Right lung (tissue), 10 donors: ENCODE data around the gene GBX2. TPM values are rescaled to one million over a fixed set of nuclear protein-coding genes. Genes with fewer than 3 reads are reported as not detected.

Source experiments
- DNase-seq, 2 donors: peaks; one replicate each; pipeline ENCODE4 v3.0.0-alpha.2; 2013
- long read RNA-seq, 8 donors: transcript quantifications; one replicate each; lab custom pipeline, GENCODE V29; 2026
- polyA plus RNA-seq, 5 donors: library from polyadenylated mRNA; unstranded; fragments of 120-200 nt; gene quantifications; one replicate each; pipeline versions ENCODE4 v1.2.1 to v1.2.3, GENCODE V29; 2013; ENCODE audit warnings: inconsistent platforms in 1 of 5, low replicate concordance in 1 of 5; ENCODE audit not compliant: insufficient read length in 5 of 5, insufficient read depth in 1 of 5

GBX2 gene
- polyA plus RNA-seq: under 1 TPM in 1 of 5 donors, not detected in 4; 0.18 TPM
- long read RNA-seq, donor 1: 0 reads
- long read RNA-seq, donor 2: 0 reads
- long read RNA-seq, donor 3: 0 reads
- long read RNA-seq, donor 4: 0 reads
- long read RNA-seq, donor 5: 0 reads
- long read RNA-seq, donor 6: 0 reads
- long read RNA-seq, donor 7: 0 reads
- long read RNA-seq, donor 8: 0 reads

DNA sequence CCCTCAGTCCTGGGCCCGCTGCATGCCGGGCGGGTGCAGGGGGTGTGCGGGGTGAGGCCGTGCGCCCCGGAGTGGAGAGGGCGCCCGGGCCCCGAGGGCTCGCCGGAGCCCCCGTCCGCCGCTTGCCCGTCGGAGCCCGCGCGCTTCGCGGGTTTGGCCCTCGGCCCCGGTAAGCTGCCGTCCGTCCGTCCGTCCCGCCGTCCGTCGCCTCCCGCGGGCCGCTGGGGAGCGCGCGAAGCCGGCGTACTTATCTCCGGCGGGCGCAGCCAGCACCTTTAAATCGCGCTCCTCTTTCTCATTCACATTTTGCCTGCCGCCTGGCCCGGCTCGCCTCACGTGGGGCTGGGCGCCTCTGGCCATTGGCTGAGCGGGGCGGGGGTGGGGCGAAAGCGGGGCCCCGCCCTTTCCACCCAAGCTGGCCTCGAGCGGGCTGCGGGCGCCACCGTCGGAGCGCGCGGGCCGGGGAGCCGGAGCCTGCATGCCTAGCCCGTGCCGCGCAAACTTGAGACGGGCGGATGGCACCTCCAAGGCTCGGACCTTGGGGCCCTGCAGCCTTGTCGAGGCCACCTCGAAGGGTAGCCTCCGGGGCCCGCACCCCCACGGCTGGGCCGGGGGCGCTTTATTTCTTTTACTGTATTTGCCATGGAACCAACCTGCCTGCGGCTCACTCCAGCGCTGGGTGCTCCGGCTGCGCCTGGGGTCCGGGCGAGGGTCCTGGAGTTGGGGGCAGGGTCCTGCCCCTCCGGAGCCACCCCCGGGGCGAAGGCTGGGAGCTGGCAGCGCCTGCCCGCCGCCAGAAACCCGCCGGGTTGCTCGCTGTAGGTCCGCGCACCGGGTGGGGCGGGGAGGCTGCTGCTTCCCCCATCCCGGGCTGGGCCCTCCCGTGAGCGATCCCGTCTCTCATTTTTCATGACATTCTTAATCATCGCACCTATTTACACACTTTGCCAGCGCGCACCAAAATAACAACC is at the start of gene GBX2:
GBX2 (minus strand) TSS at position 277 of the 971 bp plus-strand sequence. CDS start 415 bp downstream, outside the sequence.
- DNase-seq: no peak

GRCh38 chr2:236217926-236218325 is 49.7 kb upstream of the GBX2 start:
- no peak for DNase-seq

DNA sequence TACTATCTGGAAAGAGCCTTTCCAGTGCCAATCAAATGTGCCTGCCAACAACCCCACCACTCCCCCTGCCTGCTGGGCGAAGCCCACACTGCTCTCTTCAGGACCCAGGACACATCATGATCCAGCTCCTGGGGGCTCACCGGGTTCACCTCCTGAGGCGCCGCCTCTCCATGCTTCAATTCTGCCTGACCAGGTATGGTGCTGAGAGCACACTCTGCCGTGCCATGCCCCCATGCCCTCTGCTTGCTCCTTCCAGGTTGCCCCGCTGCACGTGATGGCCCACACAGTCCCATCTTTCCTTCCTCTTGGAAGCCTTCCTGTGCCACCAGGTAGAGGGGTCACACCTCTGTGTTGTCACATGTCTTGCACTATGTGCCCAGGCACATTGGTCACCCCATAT is 48.5 kb upstream of the GBX2 start:
- DNase-seq: no peak

DNA sequence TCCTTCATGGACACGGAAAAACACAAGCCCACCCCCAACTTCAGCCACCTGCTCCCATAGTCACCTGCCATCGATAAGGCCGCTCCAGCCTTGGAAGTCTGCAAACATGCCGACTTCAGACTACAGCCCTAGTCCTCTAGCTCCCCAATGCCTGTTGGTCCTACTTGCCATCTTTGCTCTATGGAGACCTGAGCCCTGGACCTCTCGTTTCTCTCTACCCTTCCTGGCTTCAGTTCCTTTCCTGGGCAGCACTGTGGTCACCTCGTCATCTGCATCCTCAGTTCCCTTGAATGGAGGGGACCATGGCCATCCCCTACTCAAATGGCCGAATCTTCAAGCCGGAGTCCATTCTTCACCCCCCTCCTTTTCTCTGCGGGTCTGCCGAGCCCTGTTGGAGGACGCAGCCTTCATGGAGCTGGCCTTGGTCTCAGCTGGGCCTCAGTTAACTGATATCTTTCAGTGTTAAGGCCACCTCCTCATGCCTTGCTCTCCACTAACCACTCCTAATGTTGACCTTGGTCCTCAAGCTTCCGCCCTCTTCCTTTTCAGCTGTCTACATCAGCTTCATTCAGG is 47.7 kb upstream of the GBX2 start:
- DNase-seq: no peak

DNA sequence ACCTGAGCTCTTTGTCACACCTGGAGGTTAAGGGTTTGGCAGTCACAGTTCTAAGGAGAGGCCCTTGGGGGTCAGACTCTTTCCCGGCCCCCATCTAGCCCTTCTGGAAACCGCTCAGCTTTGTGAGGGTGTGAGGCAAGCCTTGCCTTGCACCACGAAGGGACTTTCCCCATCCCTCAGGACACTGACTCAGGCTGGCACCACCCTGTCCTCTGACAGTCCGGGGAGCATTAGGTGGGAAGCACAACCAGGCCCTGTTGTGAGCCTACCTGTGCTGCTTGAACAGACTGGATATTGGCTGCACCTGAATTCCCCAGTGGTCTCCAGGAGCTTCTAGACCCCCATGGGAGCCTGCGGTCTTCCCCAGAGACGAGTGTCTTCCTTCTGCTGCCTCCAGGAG is 47.0 kb upstream of the GBX2 start:
- DNase-seq: no peak

GRCh38 chr2:236214376-236214995 is 46.3 kb upstream of the GBX2 start:
- DNase-seq: no peak

- no peak for DNase-seq
These were observed 43.1 kb upstream of the GBX2 start for GRCh38 chr2:236211296-236211695.

DNA sequence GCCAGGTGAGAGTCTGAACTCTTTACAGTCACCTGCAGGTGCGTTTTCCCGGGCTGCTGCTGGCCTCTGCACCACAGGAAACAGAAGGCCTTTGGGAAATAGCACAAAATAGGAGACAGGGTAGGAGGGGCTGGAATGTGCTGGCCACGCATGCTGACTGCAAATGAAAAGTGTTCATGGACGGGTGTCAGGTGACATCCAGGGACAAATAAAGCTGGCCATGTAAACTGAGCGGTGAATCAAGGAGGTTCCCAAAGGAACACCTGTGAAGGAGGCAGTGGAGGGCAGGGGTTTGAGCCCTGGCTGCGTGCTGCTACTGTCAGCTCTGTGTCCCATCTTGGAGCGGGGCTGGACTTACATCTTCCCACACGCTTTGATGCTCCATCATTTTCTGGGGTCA is 42.4 kb upstream of the GBX2 start:
- DNase-seq: no peak

GRCh38 chr2:236209996-236210395 is 41.8 kb upstream of the GBX2 start:
- no peak for DNase-seq

GRCh38 chr2:236209535-236209934 is 41.3 kb upstream of the GBX2 start:
- no peak for DNase-seq

DNA sequence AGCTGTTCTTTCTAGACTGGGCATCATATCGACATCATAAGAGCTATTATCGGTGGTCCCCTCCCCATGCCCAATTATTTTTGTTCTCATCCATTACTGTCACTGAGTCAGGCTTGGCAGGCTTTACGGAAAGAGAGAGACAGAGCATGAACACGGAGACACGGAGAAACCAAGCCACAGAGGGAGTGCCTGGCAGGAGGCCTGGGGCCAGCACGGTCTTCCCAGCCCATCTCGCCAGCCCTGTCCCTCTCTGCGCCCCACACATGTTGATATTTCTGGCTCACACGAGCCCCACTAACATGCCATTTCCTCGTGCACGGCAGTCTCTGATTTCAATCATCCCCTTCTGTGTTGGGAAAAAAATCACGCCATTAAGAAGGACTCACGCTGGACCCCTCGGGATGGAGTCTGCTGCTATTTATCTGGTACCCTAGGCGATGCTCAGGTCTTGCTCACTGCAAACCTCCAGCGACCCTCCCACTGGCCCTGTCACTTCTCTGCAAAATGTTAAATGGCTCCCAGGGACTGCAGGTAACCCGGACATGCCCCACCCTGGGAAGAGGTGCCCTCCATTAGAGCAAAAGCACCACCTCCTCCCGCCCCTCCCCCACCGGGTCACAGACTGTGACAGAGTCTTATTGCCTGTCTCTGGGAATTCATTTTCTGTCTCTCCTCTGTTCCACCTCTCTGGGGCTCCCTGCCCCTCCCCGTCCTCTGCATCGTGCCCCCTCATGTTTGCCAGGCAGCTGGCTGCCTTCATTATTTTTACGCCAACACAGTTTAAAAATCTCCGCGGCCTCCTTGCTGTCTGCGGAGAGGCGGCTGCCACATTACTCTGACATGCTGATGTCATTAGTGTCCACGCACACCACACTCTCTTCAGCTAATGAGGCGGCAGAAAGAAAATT is 40.1 kb upstream of the GBX2 start:
- DNase-seq: no peak

DNA sequence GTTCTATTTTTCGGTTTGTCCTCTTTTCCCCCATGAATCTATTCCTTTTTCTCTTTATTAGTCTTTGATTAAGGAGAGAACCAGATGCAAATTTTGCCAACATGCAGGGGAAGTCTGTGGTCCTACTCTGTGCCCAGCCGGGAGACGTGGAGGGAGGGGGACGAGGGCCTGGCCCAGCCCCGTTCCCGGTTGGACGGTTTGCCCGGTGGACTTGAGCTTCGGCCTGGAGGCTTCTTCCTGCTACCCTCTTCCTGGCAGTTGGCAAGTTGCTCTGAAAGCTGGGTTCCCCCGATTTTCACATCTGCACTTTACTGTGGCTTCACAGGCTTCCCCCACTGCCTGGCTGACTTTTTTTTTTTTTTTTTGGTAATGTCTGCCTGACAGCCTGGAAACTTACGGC is 39.3 kb upstream of the GBX2 start:
- no peak for DNase-seq

DNA sequence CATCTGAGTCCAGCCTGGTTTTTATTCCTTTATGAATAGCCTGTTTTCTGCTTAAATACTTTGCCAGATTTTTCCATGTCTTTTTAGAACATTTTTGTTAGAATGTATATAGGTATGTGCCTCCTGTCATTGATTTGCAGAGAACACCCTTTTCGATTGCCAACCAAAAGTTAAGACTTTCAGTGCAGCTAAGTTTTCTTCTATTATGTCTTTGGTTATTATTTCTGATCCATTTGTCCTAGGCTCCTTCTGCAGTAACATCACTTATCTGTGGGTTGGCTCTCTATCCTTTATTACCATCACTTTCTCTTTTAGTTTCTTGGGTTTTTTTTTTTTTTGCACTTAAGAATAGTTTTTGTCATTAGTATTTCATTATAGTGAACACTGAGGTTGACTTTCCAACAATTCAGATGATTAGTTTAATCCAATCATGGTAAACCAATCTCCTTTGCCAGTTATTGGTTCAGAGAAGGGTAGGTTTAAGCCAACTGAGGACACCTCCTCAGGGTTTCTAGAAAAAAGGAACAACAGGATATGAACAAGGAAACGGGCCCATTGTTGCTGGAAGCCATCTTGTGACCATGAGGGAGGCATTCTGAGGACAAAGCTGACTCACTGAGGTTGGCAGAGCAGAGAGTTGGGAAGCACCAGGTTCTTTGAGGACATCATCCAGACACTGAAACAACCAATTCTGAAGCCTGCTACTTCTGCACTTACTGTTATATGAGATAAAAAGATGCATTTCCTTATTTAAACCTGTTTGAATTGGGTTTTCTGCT is 37.9 kb upstream of the GBX2 start:
- DNase-seq: no peak

DNA sequence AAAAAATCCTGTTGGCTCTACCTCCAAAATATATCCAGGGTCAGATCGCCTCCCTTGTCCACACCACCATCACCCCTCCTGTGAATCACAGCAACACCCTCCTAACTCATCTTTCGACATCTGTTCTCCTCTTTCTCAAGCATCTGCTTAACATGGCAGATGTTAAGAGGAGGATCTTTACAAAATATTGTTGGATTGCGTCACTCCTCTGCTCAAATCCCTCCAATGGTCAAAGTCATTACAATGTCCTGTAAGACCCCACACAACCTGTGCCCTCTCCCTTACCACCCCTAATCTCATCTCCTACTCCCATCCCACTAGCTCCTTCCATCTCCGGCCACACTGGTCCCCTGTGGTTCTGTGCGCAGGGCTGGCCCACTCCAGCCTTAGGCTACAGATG is 36.8 kb upstream of the GBX2 start:
- DNase-seq: no peak

- no peak for DNase-seq
These were observed 32.2 kb upstream of the GBX2 start for GRCh38 chr2:236200378-236200777.

DNA sequence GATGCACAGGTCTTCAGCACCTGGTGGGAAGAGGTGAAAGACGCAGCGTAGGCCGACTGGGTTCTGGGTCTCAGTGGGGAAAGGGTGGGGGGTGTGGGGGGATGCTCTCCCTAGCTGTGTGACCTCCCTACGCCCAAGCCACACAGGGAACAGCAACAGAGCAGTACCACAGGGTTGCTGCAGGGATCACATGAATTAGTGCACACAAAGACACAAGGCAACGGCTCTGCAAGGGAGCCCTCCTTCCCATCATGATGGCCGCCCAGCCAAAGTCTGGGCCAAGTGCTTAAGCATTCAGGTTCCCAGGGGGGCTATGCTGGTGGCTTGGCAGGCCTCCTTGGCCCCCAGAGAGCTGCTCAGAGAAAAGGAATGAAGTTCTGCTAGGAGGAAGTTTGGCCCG is 28.2 kb upstream of the GBX2 start:
- no peak for DNase-seq

DNA sequence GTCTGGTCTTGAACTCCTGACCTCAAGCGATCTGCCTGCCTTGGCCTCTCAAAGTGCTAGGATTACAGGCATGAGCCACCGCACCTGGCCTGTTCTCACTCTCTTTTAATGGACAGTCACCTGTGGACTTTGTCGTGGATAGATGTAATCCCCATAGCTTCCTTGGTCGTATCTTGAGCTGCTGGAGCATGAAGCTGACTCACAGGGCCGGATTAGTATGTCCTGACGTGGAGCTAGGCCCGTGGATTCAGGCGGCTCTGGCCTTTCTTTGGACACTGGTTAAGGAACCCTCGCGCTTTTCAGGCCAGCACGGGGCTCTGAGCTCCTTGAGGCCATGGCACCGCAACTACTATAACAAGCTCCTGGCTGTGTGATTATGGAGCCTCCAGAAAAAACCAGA is 27.5 kb upstream of the GBX2 start:
- DNase-seq: no peak

DNA sequence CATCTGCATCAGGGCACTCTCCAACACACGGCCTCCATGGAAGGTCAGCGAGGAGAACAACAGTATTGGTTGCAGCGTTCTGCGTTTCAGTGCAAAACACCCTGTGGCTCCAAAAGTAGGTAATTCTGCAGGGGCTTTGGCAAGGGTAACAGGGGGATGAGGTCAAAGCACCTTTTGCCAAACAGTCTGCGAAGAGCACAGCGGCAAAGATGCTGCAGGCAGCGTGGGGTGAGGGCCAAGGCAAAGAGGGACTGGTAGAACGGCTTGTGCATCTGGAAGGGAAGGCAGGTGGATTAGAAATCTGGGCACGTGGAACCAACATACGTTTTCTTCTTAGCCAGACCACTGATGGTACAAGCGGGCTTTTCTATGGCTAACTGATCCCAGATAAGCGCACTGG is 26.6 kb upstream of the GBX2 start:
- no peak for DNase-seq

GRCh38 chr2:236193026-236193425 is 24.8 kb upstream of the GBX2 start:
- DNase-seq: no peak

DNA sequence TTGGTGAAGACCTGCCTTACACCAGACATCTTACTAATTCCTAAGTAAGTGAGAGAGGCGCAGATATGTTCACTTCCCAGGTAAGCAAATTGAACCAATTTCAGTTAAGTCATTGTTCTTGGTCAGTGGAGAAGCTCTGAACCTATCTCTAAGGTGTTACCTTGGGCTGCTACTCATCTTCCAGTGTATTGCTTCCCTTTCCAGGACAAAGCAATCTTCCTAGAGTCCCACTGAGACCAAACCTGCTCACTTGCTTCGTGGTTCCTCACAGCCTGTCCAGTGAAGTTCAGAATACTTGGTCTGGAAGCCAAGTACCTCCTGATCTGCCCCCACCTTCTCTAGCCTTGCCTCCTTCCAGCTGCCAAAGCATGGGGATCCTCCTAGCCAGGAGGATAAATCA is 22.5 kb upstream of the GBX2 start:
- no peak for DNase-seq

DNA sequence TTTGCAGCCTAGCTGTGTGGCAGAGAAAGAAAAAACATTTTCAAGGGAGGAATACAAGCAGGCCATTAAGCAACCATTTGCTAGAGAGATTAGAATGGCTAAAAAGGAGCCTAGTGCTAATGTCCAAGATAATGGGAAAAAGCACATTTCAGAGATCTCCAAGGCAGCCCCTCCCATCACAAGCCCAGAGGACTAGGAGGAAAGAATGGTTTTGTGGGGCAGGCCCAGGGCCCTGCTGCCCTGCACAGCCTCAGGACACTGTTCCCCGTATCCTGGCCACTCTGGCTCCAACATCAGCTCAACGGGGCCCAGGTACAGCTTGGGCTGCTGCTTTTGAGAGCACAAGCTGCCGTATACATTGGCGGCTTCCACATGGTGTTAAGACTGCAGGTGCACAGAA is 16.5 kb upstream of the GBX2 start:
- DNase-seq: no peak
